ENCODE results near the gene SEPHS1.

GRCh38 chr10:13310518-13311176 lies 37.4 kb downstream of the SEPHS1 start:
- TF ChIP-seq NFRKB (IDR thresholded peaks at IDR 0.05) (no peak), SUZ12 (IDR thresholded peaks at IDR 0.05) (no peak), SP1 (IDR thresholded peaks at IDR 0.05) (no peak)
